ENCODE results near the gene TLL1.

TLL1 gene

DNA sequence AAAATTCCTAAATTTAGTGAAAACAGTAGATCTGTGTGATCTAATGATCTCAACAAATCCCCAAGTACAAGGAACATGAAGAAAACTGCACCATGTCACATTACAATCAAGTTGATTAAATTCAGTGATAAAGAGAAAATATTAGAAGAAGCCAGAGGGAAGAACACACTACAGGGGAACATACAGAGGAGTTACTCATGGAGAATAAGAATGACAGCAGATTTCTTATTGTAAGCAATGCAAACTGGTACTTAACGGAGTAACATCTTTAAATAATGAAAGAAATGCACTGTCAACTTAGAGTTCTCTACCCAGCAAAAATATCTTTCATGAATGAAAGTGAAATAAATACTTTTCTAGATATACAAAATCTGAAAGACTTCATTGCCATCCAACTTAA lies 21.1 kb downstream of the TLL1 start:
- DNase-seq (ENCODE audit: low spot score): no peak

DNA sequence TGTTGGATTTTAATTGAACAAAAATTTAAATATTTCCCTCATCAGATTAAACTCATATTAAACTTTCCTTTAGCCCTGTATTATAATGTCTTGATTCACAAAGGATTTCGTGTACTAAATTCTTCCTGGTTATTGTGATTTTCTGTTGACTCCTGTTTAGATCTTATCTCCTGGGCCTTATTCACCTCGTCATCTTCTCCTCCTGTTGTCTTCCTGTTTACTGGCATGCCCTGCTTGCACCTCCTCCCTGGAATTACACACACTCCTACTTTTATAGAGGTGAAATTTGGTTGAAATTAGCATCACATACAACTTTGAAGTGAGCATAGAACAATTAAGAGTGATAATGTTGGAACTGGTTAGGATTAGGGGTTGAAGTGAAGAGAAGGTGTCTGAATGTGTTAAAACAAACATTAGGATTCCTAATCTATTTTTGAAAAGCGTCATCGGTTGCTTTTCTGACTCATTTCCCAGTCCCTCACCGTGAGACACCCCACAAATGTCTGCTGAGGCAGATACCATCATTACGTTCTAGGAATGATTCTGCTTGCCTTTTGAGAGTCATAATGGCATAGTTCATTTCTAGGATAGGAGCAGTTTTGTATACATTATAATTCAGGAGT lies 32.5 kb downstream of the TLL1 start:
- DNase-seq (ENCODE audit: low spot score): no peak

DNA sequence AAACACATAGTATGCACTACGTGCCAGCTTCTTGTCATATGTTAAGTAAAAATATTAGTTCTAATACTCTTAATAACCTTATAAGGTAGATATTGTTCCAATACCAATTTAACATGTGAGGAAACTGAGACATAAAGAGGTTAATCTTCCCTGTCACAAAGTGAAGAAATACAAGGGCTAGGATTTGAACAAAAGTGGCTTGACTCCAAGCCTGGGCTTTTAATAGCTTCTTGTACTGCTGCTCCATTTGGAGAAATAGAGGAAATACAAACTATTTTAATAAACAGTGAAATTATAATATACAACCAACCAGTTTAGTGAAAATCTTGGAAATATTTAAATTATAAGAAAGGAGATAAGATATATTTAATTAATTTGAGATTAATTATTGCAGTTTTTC lies 33.2 kb downstream of the TLL1 start:
- no peak for DNase-seq (ENCODE audit: low spot score)

DNA sequence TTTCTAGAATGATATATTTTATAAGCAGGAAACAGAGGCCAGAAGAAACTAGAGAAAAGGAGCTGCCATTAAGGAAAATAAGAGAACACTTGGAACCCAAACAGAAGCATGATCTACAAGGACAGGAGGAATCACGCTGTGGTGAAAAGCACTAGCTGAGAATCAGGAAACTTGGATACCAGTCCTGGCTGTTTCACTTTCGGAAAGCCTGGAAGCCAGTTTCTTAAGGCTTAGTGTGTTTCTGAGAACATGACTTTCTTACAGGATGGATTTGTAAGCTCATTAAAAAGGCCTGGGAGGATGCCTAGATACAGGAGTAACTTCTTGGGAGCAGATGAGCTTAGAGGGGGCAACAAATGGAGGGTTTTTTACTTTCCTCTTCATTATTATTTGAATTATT lies 36.9 kb downstream of the TLL1 start:
- no peak for DNase-seq (ENCODE audit: low spot score)

DNA sequence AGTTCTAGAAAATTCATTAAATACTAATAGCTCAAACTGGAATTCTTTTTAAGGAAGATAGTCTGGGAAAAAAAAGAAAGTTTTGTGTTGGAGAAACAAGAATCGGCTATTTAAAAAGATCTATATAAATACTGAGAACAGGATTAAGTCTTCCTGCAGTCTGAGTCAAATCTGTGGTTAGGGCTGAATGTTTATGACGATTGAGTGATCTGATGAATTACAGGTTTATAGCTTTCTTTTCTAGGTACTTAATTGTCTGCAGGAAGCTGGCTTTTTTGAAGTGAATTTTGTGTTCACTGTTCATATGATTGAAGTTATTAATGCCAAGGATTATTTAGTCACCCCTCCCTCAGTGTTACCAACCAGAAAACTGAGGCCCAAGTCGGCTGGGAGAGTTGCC lies 42.2 kb downstream of the TLL1 start:
- no peak for DNase-seq (ENCODE audit: low spot score)

DNA sequence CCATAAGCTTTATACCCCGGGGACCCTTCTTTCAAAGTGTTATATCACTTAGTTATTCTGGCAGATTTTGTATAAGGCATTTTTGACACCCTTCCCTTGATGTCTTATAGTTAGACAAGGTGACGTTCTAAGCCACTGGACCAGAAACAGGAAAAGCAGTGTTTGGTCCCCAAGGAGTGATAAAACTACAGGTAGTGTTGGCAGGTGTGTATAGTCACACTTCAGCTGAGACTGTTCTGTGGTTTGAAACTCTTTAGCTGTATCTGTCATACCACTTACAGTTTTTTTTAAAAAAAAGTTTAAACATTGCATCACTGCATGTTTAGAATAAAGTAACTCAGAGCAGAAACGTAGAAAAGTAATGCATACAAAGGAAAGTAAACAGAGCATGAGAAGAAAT lies 48.5 kb downstream of the TLL1 start:
- no peak for DNase-seq (ENCODE audit: low spot score)

DNA sequence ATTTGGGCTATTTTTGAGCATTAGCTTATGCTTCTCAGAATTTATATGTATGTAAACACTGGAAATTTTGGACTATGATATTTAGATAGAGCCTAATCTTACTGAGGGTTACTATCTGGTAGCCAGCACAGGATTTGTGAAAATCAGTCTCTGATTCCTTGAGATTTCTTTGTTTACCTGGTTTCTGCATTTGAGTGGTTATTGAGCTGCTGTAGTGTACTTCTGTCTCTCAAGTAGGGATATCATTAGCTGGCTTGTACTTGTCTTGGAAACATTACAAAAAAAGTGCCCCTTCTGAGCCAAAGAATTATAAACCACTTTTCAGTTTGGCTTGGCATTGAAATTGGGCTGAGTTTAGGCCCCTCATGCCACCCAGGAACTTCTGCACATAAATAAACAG lies 49.7 kb downstream of the TLL1 start:
- DNase-seq (ENCODE audit: low spot score): no peak

DNA sequence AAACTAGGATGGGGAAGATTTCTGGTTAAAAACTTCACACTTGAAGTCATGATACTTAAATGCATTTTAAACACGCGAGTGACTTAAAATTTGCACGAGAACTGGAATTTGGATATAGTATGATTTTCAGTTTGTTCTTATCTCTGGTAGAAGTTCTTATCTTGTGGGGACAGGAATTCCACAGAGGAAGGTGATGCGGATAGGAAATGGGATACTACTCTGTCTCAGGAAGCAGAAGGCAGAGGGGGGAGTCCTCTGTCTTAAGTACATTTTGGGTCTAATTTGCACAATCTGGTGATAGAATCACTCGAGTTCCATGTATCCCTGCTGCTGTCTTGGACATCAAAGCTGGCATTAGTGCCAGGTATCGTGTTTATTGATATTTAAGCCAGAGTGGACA lies 53.3 kb downstream of the TLL1 start:
- DNase-seq (ENCODE audit: low spot score): no peak

DNA sequence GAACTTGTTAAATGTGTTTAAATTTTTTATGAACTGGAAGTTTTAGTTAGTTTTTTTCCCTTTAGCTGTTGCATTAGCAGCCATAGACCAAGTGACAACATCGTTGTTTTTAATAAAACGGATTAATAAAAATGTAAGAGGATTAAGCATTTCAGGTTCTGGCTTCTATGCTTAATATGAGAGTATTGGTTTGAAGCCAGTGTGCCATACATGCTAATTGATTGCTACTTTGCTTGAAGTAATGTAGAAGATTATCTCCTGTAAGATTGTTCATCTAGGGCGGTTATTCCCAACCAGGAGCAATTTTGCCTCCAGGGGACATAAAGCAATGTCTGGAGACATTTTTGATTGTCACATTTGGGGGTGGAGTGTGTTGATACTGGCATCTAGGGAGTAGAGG lies 54.3 kb downstream of the TLL1 start:
- DNase-seq (ENCODE audit: low spot score): no peak

DNA sequence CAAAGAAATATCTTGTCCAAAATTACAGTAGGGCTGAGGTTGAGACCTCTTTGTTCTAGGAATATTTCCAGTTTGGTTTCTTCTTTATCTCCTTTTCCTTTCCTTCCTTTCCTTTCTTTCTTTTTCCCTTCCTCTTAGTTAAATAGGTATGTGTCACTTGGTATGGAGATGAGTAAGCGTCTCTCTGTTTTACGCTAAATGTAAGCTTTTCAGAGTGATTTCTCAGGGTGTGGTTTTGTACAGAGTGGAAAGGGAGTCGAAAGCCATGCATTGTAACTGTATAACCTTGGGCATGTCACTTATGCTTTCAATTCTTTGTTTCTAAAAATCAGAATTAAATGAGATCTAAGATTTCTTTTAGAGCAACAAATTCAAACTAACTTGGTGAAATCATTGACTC lies 54.8 kb downstream of the TLL1 start:
- DNase-seq (ENCODE audit: low spot score): no peak

DNA sequence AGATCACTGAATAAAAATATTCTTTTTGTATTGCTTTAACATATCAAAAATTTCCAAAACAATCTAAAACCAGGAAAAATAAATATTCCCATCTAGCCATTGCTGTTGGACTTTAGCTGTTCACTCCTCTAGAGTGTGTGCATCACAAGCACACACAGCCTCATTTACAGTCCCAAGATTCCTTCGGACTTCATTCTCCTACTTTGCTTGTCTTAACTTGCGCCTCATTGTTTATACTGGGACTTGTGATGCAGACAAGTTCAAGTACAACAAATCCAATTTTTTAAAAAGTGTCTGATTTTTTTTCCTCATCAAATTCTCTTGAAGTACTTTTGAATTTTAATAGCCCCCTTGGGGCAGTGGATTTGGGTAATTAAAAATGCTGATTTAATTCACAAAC lies 55.6 kb downstream of the TLL1 start:
- no peak for DNase-seq (ENCODE audit: low spot score)

DNA sequence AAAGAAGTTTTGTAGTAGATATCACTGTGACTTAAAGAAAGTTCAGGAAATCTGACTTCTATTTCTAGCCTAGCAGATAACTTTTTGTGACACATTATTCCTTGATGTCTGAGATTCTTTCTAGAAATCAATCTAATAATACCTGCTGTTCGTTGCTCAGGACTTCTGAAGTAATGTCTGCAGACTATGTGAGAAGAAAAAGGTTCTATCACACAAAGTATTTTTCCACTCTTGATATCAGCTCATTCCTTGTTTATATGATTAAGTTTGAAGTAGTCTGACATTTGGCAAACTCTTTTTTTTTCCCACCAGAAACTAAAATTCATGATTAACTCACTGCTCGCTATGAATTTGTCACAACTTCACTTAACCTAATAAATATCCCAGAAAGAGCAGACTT lies 56.6 kb downstream of the TLL1 start:
- no peak for DNase-seq (ENCODE audit: low spot score)

DNA sequence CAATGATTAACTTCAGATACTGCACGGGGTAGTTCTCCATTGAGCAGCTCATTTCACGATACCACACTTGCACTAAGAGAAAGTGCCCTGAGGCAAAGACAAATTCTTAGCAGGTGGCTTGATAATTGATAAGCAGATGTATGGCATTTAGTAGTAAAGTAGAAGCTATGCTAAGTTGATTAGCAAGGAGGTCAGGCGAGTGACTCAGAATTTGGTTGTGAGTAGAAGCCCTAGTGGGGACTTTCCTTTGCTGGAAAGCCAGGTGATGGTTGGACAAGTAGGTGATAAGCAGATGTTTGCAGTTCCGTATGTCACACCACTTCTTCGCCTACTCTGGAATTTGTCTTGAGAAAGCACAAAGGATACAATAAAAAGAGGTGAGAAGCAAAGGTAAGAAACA lies 58.7 kb downstream of the TLL1 start:
- DNase-seq (ENCODE audit: low spot score): no peak

DNA sequence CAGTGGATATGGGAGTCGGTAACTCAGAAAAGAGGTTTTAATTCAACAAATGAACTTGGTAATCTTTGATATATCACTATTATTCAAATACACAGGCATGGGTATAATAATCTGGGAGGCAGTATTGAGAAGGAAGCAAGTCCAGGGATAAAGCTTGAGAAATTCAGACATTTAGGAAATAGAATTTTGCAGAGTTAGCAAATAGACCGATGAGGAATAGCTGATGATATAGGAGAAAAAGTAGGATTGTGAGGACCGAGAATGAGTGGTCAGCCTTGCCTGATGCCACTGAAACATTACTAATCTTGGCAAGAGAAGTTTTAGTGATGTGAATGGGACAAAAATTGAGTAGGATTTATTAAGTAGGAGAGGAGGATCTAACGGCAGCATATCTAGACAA lies 71.9 kb downstream of the TLL1 start:
- DNase-seq (ENCODE audit: low spot score): no peak

DNA sequence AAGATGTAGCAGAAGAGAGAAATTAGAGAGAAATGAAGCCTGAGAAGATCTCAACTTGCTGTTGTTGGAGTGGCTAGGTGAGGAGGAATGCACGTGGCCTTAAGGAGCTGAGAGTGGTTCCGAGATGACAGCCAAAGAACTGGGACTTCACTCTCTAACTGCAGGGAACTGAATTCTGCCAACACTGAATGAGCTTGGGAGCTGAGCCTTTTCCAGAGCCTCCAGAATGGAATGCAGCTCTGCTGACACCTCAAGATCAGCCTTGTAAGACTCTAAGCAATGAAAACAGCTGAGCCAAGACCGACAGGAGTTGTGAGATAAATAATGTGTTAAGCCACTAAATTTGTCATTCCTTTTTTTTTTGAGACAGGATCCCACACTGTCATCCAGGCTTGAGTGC lies 73.0 kb downstream of the TLL1 start:
- no peak for DNase-seq (ENCODE audit: low spot score)

DNA sequence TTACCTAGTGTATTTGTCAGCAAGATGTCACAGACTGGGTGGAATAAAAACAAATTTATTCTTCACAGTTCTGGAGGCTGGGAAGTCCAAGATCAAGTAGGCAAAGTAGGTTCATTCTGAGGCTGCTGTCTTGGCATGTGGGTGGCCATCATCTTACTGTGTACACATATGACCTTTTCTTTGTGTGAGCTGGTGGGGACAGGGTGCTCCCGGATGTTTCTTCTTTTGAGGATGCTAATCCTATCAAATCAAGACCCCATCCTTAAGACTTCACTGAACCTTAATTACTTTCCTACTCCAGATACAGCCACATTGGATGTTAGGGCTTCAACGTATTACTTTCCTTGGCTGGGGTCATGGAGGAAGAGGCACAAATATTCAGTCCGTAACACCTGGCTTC lies 74.0 kb downstream of the TLL1 start:
- no peak for DNase-seq (ENCODE audit: low spot score)

DNA sequence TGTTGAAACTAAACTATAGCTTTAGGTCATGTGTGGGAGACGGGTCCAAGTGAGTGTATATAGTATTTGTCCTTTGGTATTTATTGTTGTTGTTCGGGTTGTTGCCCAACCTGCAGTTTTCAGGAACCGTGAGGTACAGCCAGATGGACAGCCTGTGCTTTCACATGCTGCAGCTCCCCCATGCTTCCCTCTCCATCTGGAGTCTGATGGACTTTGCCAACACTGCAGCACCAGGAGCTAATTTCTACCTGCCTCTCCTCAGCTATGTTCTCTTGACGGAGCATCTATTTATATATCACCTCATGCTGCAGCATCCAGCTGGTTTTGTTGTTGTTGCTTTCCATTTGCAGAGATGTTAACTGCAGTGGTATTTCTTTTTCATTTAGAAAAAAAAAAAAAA lies 80.1 kb downstream of the TLL1 start:
- DNase-seq (ENCODE audit: low spot score): no peak

DNA sequence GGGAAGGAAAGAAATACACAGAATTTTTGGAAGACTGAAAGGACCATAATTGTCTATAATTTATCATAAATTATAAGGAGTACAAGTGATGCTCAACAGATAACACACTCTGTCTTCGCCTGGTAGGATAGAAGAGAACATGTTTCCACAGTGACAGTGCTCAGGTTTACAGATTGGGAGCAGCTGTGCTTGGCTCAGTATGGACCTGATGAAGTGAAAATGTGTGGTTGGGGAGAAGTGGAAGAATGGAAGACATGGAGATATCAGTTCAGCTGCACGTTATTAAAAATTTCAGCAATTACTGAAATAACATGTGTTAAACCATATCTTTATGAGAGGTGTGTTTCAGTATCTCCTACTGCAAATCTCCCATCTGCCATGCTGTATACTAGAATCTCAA lies 90.6 kb downstream of the TLL1 start:
- DNase-seq (ENCODE audit: low spot score): no peak

DNA sequence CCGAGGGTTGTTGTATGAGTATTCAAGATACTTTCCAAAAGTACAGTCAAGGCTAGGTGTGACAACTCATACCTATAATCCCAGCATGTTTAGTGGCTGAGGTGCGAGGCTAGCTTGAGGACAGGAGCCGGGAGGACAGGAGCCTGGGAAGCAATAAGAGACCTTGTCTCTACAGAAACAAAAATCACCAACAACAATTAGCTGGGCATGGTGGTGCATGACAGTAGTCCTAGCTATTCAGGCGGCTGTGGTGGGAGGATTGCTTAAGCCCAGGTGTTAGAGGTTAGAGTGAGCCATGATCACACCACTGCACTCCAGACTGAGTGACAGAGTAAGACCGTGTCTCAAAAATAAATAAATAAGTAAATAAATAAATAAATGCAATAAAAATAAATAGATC lies 91.6 kb downstream of the TLL1 start:
- no peak for DNase-seq (ENCODE audit: low spot score)

DNA sequence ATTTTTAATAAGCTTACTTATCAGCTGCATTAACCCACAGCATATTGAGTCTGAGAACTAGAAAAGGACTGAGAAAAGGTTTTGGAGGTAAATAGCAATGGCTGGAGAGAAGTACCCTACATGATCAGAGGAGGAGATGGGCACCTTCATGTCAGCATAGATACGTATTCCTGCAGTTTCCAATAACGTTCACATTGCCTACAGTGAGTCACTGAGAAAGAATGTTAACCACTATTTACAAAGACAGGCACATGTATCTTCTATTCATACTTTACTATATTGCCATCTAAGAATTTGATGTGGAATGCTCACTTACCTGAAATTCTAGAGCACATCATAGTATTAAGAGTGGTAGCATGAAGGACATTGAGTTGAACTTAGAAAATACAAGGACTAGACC lies 92.5 kb downstream of the TLL1 start:
- DNase-seq (ENCODE audit: low spot score): no peak

DNA sequence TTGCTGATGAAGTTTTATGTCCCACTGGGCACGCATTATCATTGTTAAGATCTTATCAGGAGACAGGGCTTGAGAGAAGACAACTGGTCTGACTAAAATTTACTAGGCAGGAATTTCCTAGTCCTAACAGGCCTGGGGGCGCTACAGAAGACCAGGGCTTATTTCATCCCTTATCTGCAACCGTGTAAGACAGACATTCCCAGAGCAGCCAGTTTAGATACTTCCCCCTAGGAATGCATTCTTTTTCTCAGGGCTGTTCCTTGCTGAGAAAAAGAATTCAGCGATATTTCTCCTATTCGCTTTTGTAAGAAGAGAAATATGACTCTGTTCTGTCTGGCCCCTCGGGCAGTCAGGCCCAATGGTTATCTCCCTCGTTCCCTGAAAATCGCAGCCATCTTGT lies 93.8 kb downstream of the TLL1 start:
- DNase-seq (ENCODE audit: low spot score): no peak

DNA sequence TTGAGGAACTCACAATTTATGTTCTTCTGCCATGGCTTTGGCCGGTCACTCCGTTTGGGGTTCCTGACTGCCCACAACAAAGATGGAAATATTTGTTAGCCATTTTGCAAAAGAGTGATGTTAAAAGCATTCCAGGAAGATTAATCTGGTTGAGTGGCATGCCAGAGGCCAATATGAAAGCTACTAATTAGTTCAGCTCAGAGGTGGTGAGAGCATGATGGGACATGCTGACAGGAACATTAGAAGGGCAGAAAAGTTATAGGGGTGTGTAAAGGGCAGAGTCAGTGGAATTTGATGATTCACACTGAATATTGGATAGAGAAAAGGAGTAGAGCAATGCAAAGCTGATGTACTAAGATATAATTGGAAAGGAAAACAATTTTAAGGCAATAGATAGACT lies 94.4 kb downstream of the TLL1 start:
- DNase-seq (ENCODE audit: low spot score): no peak

DNA sequence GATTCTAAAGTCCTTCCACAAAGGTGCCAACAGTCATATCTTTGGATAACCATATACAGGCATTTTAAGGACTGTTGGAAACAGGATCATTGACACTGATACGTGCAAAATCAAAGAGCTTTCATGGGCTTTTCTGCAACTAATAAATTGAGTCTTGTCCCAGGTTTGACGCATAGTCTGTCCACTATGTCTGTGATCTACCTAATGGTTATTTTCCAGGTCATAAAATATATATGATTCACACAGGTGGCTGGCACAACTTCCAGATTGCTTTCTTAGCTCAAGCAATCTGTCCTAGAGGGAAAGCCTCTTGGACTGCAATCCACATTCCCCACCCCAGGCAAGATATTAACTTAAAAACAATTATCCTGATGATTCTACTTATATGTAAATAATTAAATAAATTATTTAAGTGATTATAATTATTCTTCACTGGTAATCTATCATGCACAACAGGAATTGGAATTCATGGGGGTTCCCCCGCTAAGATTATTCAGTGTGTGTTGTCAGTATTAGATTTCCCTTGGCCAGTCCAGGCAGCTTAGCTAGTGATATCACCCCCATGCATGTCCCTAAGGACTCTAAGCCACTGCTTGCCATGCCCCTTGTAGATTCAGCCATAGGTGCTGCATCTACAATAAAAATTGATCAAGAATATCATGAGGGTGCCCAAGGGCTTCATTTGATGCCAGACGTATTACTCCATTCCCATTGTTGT lies 97.8 kb downstream of the TLL1 start:
- DNase-seq (ENCODE audit: low spot score): no peak

DNA sequence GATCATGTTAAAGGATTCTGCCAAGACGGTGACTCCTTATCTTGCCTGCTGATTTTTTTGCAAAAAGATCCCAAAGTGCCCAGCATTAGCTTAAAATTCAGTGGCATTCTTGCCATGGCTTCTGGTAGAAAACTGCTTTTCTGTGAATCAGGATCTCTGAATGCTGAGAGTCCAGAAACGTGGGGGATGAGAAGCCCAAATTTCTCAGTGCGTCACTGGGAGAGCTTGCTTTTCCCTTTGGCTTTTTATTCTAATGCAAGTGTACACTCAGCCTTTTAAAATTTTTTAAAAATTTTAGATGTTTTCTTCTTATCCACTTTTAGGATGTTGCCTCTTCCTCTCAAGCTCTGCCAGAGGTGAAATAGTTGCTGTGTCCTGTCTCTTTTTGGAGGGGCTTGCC lies 98.4 kb downstream of the TLL1 start:
- no peak for DNase-seq (ENCODE audit: low spot score)

Data from COLO829 (cell line).